HG02571 (cell line): ENCODE measurements around the gene EFR3B.
"Not testable (repeated sequence)": the region's sequence is repeated elsewhere in the genome, so short reads cannot be mapped to it uniquely, and the experiment has no call there.

Source experiments
- ATAC-seq: cut with Tn5 transposase; IDR thresholded peaks from one replicate; pipeline ENCODE4 v1.9.1; 2021; ENCODE audit warnings: mild to moderate bottlenecking, moderate library complexity; ENCODE audit not compliant: unreplicated experiment

Gene EFR3B

DNA sequence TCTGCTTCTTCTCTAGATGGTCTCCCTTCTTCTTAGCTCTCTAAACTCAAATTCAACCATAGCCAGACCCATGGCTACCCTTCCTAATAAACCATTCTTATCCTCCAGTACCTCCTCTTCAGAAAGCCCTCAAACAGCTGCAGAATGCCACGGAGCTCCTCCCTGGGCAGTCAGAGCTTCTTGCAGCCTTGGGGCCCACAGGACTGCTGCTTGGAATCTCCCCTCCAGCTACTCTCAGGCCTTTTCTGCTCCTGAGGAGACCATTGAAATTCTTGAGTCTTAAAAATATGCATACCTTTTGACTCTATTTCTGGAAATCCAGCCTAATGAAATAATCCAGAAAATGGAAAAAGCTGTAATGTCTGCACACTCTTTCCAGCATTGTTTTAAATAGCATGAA is 30.7 kb downstream of the EFR3B start:
- ATAC-seq = no peak

DNA sequence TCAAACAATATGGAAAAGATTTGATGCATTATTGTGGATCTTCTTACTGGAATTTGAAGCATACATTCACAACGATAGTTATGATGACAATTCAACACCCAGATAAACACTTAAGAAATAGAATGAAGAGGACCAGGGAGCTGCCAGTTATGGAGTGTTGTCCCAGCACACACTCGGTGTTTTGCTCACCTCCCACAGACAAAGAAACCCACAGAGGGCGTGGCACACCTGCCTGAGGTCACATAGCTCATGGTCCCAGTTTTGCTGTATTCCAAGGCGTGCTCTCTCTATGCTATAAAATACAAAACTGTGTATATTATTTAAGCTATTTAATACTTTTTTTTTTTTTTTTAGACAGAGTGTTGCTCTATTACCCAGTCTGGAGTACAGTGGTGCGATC is 31.1 kb downstream of the EFR3B start:
- no peak for ATAC-seq

DNA sequence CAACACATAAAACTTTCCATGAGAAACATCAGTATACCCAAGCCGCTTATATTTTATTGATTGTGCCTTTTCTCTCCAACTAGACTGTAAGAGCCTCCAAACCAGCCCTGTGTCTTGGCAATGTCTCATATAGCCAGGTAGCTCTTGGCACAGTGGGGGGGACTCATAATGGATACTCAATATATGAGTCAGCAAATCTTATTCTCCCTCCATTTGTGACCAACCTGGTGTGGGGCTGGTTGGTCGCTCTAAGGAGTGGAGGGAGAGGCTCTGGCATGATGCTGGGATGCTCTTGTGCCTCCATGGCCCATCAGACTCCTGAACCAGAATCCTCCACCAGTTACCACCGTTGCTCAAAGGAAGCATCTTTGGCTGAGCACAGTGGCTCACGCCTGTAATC is 32.0 kb downstream of the EFR3B start:
- ATAC-seq = no peak

DNA sequence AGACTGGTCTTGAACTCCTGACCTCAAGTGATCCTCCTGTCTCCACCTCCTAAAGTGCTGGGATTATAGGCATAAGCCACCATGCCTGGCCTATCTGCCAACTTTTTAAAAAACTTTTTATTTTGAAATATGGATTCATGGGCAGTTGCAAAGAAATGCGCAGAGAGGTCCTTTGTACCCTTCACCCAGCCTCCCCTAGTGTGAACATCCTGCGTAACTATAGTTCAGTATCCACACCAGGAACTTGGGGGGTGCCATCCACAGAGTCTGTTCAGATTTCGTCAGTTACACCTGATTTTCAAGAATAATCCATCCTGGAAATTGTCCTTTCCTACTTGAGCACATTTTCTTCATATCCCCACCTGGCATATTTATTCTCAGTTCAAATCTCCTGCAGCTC is 33.0 kb downstream of the EFR3B start:
- no peak for ATAC-seq

DNA sequence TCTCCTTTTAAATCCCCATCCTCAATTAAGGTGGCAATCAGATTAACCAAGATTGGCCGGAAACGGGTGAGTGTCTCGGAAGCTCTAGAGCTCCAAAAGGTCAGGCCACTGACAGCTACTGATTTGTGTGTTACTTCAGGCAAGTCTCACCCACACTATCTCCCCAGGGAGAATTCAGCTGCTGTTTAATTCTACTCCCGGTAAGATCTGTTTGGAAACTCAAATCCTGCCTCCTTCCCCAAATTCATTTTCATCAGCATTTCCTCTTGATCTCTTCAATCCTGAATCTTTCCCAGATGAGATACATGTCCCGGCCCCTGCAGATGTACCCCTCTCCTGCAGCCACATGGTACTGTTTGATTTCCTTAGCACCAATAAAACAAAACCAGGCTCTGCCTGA is 34.9 kb downstream of the EFR3B start:
- no peak for ATAC-seq

DNA sequence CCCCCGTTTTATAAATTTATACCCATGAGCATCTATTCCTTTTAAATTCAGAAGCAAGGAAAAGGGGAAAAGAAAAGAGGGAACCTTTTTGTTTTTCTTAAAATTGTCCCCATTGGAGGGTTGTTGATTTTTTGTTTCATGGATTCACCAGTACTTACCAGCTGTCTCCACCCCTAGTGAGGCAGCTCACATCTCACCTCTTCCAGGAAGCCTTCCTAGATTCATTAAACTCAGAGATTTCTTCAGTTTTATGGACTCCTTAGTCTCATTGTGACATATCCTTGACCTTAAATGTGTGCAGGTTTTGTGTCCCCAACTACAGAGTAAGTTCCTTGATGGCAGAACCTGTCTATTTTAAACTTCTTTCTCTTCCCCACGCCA is 35.9 kb downstream of the EFR3B start:
- no peak for ATAC-seq

DNA sequence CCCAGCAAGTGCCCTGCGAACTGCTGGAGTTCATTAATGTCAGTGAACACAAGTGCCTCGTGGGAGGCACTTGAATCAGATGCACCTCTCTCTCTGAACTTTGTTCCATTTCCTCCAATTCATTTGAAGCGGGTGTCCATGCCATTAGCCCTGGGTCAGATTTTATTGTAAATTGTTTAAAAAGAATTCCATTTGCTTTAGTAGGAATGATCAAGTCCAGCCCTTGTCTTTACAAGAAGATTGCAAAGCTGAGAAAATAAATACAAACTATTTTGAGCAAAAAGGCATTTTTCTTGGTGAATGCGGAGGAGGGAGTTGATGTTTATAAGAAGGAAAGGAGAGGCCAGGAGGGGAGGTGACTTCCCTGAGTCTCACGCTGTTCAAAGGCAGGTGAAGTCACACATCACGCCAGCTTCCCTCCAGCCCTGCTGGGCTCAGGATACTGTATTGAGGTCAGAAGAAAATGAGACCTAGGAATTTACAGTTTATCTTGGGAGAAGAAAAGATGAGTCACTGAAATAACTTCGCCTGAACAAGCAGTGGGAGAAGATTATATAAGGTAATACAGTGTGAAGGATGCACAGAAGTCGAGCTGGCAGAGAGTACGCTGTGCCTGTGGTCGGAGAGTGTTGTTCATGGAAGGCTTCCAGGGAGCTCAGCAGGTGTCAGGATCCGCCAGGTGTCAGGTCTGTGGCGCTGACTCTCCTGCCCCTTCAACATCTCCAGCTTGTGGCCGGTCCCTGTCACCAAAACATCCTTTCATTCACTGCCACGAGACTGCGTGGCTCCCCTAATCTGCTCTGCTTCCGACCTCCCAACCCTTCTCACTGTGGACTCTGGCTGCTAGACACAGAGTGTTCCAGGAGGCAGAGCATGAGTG is 36.5 kb downstream of the EFR3B start:
- ATAC-seq = no peak

DNA sequence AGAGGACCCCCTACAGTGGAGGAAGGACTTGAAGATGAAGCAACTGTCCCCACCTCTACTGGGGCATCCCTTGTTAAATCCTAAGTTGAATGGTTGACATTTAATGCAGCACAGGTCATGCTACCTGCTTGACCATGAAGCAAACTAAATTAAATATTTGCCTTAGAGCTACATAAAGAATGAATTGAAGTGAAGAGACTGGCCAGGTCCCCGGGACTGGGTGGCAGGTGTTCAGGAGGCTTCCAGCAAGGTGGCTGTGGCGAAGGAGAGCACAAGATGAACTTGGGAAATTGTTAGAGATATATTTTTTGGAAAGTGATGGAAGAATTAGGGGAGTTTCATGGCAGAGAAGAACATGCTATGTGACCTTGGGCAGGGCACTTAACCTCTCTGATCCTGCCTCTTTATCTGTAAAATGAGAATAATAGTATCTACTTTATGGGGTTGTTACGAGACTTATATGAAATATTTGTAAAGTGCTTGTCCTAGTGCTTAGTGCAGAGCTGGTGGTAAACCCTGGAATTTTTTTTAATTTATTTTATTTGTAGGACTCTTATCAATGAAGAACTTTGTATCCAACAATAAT is 37.3 kb downstream of the EFR3B start:
- no peak for ATAC-seq

DNA sequence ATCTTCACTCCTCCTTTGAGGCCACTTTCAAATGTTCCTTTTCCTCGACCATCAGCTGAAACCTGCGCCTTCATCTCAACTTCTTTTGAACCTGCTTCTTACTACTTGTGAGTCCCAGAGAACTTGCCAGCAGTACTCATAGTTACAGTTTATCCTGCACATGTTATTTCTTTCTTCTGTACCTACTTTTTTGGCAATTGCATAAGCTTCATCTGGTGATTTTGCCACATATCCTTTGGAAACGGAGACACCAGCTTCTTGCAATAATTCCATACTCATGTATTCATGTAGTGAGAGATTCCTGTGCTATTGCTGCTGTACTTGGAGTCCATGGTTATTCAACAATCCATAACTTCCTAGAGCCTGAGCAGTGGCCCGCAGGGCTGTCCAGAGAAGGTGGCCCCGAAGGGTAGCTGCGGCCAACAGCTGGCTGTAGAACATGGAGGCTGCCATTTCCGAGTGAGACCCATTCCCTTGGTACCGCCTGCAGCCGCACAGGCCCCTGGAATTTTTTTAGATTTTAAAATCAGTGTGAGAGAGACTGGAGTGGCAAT is 39.4 kb downstream of the EFR3B start:
- ATAC-seq = no peak

DNA sequence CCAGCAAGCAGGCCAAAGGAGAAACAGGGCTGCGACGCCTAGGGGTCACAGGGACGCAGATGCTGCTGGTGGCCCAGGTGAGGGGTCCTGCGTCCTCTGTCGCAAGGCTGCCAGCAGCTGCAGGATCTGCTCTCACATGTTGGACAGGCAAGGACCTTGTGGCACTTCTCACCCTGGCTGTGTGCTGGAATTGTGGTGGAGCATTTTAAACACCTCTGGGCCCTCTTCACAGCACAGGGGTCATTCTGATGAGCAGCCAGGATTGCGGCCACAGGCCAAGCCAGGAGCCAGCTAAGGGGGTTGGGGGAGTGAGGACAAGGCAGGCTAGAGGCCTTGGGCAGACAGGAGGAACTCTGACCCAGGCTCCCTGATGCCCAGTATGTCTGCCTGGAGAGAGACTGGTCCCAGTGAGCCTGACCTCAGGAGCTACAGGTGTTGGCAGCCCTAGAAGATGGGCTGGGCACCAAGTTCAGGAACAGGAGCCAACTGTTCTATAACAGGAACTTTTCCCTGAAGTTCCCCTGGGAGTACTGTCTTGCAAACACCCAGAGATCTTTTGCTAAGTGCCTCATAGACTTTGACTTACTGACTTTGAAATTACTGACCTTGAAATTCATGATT is 40.2 kb downstream of the EFR3B start:
- no peak for ATAC-seq

DNA sequence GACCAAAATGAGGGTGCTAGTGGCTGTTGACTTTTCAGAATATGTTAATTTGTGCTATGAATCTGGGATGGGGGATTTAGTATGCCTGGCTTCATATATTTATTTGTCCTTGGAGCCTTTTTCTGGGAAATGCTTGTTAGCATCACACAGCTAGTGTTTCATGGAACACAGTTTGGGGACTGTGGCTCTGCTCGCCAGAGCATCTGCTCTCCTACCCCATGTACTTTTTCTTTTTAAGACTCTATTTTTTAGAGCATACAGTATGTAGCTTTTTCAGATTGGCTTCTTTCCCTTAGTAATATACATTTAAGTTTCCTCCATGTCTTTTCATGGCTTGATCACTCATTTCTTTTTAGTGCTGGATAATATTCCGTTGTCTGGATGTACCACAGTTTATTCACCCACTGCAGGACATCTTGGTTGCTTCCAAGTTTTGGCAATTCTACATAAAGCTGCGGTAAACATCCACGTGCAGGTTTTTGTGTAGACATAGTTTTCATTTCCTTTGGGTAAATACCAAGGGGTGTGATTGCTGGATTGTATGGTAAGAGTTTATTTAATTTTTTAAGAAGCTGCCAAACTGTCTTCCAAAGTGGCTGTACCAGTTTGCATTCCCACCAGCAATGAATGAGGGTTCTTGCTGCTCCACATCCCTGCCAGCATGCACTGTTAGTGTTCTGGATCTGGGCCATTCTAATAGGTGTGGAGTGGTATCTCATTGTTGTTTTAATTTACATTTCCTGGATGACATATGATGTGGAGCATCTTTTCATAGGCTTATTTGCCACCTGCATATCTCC is 44.1 kb downstream of the EFR3B start:
- no peak for ATAC-seq

DNA sequence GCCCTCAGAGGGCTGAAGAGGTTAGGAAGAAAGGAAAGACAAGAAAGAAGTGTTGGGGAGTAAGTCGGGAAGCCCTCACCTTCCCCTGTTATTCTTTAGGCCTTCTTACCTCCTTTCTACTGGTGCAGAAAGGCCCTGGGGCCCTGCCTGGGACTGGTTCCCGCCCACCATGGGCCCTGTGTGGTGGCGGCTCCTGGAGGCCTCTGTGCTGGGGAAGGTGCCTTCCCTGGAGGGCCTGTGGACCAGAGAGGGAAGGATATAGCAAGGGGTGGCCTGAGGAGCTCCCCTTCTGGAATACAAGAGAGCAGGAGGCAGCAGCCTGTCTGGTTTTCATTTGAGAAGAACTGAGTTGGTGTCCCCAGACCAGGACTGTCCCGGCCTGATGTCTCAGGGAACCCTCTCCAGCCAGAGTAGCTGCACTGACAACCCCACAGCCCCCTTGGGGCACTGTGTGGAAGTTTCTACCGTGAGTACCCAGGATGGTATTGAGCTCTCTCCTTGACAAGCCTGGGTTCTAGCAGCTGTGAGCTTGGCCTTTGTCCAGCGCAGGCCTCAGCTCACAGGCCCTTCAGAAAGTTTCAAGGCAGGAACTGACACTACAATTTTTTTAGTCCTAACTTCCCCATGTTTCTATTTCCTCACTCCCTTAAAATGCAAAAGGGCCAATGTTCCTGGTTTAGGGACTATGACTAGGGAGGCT is 47.1 kb downstream of the EFR3B start:
- no peak for ATAC-seq

DNA sequence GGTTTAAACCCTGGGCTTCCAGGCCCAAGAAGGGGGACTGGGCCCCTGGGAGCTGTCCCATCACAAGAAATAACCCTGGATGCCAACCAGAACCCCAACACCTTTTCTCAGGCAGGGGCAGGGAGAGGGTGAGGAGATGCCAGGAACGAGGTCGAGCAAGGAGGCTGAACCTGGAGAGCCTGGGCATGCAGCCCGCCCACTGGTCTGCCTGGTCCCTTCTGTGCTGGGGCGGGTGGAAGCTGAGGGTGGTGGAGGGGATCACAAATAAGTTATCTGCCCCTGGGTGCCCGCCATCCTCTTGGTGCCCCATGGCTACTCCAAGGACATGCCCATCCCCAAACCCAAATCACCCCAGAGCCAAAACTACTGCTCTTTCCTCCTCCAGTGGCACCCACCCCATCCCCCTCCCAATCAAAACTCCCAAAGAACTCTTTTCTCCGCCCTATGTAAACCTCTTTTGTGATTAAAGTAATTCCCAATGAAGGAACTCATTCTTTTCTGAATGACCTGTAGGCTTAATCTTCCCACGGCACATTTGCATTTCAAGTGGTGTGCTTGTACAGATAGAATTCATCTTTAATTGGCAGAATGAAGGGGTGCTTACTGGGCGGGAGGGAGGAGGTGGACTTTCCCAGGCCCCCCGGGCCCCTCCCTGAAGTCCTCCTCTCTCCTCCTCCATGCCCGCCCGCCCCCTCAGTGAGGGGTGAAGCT is 47.9 kb downstream of the EFR3B start:
- ATAC-seq = no peak

DNA sequence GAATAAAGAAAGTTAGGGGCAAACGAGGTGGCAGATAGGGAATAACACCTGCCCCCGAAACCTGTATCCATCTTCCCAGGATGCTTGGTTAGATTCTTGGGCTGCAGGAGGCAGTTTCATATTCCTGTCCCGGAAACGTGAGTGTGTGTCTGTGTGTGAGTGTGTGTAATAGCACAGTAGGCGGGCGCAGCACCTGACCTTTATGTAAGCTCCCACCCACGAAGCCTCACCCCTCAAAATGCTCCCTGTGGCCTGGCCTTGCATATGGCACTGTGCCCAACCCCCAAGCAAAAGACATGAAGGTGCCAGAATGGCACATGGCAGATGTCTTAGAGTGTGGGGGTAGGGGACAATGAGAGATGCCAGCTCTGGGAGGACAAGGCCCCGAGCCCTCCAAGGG is 48.9 kb downstream of the EFR3B start:
- ATAC-seq = no peak

DNA sequence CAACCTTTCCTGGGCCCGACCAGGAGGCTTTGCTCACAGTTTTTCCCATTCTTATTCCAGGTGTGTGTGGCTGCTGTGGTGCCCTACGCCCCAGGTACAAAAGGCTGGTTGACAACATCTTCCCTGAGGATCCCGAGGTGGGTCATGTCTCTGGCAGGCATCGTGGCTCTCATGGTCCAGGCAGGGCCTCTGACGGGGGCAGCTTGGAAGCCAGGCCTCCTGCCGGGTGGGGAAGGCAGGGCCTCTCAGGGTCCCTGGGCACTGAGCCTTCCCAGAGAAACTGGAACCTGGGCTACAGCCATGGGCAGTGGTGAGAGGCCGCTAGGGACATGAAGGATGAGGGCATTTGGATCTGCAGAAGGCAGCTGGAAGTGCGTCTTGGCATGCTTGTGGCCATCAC is 49.4 kb downstream of the EFR3B start:
- no peak for ATAC-seq

DNA sequence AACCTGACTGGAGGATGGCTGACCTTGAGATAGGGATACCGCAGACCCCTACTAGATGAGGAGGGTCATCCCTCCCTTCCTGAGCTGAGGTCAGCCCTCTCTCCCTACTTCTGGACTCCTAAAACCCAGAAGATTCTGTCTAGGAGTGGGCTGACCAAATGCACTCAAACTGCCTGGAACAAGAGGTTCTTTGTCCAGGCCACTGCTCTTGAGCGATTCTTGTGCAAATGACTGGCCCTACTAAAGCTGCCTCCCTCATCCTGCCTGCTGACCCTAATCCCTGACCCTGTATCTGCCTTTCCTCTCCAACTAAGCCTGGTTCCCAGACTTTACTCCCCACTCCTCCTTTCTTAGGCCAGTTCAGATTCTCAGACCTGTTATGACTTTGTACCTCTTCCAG is 56.2 kb downstream of the EFR3B start:
- no peak for ATAC-seq

DNA sequence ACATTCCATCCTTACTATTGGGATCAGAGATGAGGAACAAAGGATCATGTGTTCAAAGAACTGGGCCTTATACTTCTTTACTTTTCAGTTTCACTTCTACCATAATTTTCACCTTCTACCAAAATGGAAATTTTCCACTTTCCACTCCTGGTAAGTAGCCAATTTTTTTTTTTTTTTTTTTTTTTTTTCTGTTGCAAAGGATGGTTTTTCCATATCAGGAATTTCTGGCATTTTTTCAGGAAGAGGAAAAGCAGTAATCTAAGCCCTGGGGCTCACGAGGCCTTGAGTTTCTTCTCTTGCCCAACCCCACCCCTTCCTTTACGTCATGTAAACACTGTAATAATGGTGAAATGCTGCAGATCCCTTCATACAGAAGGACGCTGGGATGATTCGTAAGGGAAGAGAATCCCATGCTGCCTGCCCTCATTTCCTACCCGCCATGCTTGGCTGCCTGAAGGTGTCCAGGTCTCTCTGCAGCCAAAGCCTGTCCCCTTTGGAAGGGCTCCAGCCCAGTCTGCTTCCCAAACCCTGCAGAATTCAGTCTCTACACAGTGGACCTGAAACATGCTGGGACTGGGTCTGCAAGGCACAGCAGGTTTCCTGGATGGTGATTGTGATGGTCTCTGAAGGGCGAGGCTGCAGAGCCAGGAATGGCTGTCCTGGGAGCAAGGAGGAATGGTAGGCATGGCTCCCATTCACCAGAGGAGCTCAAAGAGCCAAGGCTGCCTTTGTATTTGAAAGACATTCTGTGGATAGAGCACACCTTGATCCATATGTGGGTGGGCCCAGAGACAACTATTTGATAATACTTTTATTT is 57.0 kb downstream of the EFR3B start:
- ATAC-seq = no peak

DNA sequence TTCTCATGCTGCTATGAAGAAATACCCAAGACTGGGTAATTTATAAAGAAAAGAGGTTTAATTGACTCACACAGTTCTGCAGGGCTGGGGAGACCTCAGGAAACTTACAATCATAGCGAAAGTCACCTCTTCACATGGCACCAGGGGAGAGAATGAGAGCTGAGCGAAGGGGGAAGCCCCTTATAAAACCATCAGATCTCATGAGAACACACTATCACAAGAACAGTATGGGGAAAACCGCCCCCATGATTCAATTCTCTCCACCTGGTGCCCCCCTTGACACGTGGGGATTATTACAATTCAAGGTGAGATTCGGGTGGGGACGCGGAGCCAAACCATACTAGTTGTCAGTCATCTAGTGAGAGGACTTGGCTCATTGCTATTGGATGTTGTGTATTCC is 60.5 kb downstream of the EFR3B start:
- not testable (repeated sequence) for ATAC-seq

DNA sequence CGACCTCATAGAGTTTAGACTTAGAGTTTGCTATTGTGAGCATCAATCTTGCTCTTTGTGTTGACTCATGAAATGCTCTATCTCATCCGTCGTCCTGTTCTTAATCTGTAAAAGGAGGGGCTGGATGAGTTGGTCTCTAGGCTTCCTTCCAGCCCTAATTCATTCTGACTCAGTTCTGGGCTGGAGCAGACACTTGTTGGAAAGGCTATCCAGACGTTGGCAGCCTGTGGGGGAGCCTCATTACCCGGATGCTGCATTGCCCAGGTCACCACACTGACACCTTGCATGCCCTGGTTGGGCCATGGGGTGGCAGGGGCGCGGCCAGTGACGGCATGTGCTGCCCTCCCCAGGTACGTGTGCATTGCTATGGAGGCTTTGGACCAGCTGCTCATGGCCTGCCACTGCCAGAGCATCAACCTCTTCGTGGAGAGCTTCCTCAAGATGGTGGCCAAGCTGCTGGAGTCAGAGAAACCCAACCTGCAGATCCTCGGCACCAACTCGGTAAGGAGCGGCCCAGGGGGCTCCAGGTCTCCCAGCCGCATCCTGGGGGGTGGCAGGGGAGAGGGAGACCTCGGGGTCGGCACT is 61.5 kb downstream of the EFR3B start:
- ATAC-seq = no peak
